HG03097 (cell line): ENCODE results near the gene PFAS.

Experiments
- ATAC-seq: cut with Tn5 transposase; IDR thresholded peaks from one replicate; pipeline ENCODE4 v1.9.1; 2021; ENCODE audit not compliant: unreplicated experiment, low FRiP score

PFAS gene

DNA sequence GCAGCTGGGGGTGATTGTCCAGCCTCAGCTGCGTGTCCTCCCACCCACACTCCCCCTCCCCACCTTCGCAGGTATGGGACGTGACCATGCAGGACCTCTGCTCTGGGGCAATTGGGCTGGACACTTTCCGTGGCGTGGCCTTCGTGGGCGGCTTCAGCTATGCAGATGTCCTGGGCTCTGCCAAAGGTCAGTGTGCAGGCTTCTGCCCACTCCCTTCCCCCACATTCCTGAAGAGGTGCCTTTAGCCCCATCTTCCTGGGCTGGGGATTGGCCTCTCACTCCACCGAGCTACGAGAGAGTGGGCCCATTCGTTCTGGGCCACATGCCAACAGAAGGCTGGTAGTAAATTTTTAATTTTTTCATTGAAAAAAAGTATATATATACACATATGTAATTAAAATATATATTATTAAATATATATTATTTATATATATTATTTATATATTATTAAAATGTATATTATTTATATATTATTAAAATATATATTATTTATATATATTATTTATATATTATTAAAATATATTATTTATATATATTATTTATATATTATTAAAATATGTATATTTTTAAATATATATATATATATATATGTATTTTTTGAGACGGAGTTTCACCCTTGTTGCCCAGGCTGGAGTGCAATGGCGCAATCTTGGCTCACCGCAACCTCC, 18.5 kb downstream of the PFAS start:
- no peak for ATAC-seq

DNA sequence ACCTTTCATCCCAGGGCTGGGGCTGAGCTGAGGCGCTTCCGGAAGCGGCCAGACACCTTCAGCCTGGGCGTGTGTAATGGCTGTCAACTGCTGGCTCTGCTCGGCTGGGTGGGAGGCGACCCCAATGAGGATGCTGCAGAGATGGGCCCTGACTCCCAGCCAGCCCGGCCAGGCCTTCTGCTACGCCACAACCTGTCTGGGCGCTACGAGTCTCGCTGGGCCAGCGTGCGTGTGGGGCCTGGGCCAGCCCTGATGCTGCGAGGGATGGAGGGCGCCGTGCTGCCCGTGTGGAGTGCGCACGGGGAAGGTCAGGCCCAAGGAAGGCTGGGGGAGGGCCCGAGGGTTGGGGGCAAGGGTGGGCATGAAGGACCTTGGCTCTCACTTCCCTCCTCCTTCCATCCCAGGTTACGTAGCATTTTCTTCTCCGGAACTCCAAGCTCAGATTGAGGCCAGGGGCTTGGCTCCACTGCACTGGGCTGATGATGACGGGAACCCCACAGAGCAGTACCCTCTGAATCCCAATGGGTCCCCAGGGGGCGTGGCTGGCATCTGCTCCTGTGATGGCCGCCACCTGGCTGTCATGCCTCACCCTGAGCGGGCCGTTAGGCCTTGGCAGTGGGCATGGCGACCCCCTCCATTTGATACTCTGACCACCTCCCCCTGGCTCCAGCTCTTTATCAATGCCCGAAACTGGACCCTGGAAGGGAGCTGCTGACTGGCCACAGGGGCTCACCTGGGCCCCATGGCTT, 19.6 kb downstream of the PFAS start:
- ATAC-seq = no peak

GRCh38 chr17:8272421-8272820, 23.3 kb downstream of the PFAS start:
- ATAC-seq = no peak

- no peak for ATAC-seq
Observed at GRCh38 chr17:8273884-8274444, 24.9 kb downstream of the PFAS start.

DNA sequence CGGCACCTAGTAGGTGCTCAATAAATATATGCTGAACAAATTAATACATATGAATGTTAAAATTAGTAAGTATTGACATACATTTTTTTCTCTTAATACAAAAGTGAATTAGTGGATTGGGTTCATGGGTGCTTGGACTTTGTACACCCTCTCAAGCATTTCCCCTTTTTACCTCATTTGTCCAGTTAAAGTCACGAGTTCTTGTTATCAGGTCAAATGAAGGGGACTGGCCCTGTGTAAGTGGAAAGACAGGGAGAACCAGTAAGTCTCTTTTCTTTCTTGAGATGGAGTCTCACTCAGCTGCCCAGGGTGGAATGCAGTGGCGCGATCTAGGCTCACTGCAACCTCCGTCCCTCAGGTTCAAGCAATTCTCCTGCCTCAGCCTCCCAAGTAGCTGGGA, 25.7 kb downstream of the PFAS start:
- no peak for ATAC-seq

DNA sequence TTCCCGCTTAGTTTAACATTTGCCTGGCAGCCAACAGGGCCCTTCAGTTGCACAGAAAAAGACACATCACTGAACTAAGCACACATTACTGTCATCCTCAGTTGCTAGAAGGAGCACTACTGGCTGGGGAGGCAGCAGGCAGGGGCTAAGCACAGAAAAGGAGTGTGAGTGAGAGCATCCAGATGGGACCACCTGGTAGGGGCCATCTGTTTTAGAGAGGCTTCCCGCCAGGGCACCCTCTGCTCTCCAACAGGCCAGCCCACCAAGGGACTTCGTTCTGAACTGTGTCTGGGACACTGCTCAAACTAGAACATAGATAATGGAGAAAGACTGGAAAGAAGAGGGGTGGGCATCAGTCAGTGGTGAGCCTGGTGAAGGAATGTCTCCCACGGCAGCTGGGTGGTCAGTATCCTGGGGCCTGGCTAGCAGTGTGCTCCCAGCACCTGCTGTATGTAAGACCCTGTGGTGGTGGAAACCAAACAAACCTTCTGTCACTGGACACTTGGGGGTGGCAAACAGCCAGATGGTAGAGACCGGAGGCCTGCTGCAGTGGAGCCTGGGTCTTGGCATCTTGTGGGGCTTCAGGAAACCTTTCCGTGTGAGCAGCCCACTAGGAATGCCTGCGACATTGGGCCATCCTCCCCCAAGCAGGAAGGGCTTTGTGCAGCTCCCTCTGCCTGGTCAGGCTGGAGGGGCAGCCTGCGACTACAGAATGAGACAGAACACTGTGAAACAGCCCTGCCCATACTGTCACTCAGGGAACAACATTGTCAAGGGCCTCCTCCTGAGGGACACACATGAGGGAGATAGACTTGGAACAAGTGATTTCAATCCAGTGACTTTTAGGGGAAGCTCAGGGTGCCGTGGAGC, 26.6 kb downstream of the PFAS start:
- no peak for ATAC-seq

DNA sequence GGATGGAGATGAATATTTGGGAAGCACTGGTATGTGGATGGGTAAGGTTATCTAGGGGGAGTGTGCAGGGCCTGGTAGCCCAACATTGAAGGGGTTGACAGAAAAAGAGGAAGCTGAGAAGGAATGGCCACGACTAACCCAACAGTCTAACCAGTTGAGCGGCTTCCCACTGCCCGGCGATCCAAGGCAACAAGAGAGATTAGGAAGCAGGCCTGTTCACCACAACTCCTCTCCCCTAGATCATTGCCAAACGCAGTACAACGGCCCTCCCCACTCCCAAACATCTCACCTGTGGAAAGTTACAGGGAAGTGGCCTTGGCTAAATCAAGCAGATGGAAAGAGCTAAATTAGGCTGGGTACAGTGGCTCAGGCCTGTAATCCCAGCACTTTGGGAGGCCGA, 28.2 kb downstream of the PFAS start:
- ATAC-seq = no peak

DNA sequence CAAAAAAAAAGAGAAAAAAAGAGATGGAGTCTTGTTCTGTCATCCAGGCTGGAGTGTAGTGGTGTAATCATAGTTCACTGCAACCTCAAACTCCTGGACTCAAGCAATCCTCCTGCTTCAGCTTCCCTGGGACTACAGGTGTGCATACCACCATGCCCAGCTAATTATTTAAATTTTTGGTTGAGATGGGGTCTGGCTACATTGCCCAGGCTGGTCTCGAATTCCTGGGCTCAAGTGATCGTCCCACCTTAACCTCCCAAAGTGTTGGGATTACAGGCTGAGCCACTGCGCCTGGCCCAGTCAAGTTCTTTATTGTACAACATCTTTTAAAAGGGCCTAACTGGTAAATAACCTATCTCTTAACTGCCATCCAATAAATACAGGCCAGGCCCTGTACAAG, 33.3 kb downstream of the PFAS start:
- no peak for ATAC-seq

DNA sequence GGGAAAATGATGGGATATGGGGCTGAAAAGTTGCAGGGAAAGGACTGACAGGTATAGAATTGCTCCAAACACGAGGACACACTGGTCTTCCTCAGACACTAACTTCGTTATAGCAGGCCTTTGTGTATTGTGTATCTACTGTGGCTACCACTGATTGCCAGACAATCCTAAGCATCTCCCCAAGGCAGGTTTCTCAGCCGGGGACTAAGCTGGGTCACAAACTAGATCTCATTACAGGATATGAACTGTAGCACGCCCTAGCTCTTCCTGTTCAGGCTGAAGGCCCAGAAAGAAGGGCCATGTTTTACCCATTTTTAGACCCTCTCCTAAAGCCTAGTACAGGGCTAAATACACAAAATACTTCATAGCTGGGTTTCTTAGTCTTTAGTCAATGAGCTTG, 34.3 kb downstream of the PFAS start:
- ATAC-seq = no peak

GRCh38 chr17:8284126-8284525, 35.0 kb downstream of the PFAS start:
- ATAC-seq = no peak

DNA sequence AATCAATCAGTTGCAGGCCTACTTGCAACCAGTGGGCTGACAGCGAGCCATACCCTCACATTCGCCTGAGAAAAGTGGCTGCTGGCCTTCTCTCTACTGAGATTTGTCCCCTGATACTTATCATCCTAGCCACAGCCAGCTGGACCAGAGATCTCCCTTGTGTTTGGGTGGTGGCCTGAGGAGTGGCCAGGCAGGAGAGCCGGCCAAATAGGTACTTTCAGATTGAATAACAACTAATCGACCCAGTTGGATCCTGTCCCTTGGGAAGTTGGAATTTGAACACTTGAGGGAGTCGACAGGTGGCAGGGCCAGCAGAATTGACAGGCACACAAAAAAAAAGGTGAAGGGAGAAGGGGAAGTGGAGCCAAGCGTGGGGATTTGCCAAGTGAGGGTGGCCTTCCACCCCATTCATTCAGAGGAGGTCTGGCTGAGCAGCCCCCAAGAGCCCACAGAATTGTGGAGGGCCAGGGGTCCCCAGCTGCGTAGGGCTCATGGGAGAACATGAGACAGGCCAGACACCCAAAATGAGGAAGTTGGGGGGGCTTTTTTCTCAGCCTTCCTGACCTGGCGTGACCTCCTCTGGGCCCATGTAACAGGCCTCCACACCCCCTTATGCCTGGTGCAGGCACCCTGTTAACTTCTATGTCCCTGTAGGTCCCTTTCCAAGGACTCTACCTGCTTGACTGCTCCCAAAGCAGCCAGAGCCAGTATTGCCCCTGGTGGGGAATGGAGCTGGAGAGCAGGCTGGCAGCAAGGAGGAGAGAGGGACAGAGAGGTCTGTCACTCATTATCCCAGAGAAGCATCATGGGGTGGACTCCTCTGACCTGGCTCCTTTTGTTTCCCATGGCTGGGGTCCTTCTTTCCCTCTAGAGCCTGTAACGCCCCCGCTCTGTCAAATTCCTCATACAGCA, 36.4 kb downstream of the PFAS start:
- ATAC-seq = no peak

DNA sequence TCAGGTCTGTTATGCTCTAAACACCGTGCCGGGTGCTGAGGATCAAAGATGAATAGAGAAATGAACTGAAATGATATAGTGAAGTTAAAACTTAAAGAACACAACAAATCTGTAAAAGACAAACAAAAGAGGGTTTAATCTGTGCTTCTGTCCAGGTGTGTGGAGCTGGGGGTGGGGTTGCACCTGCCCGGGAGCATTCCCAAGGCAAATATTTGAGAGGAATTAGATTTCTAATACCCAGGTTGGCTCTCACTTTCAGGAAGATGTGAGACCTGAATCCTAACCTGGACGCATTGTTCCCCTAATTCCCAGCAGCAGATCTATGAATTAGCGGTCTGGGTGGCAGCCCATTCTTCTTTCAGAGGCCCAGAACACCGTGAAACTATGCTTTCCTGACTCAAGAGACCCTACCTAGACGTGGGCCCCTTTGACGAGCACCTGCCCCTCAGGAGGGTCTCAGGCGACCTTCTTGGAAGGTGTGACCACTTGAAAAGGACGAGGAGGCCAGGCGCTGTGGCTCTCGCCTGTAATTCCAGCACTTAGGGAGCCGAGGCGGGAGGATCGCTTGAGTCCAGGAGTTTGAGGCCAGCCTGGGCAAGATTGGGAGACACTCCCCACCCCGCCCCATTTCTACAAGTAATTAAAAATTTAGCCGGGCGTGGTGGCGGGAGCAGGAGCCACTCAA, 38.7 kb downstream of the PFAS start:
- ATAC-seq = no peak

DNA sequence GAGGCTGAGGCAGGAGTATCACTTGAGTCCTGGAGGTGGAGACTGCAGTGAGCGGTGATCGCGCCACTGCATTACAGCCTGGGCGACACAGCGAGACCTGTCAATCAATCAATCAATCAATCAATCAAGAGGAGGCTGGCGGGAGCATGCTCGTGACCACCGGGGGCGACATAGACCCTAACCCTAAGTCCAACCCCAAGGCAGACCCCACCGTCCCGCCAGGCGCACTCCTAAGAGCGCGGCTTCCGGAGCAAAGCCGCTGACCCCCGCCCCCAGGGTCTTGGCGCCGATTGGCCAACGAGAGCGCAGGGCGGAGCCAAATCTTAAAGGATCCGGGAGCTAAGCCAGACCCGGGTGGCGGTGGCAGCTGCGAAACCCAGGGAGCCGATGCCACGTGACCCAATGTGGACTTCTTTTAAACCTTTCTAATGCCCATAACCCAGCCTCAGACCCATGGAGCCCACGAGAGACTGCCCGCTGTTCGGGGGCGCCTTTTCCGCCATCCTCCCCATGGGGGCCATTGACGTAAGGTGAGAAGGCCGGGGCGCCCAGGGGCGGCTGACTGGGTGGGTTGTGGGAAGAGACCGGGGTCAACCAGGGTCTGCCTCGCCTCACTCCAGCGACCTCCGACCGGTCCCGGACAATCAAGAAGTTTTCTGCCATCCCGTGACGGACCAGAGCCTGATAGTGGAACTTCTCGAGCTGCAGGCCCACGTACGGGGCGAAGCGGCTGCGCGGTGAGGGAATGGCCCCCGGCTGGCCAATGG, 39.4 kb downstream of the PFAS start, which contains the start of gene RANGRF:
Gene RANGRF (plus strand): TSS at position 335 of the 767 bp plus-strand sequence. CDS start 119 bp downstream, at position 454.
- peak; percentile 71 for ATAC-seq

GRCh38 chr17:8289103-8289397, 40.0 kb downstream of the PFAS start:
- no peak for ATAC-seq

DNA sequence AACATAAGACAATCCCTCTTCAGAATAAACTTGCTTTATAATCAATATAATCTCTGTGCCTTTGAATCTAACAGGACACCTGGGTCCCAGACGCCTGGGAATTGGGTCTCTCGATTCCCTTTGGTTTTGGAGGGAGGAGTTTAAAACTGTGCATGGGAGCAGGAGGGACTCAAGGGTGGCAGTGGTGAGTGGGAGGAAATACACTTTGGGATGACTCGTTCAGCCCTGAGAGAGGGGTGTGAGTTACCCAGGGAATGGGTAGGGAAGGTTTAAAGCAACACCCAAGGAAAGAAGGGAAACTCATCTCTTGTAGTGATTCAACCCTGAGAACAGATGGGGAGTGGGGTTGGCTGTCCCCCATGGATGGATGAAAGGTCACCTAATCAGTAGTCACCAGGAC, 41.0 kb downstream of the PFAS start:
- no peak for ATAC-seq

- no peak for ATAC-seq
Observed at GRCh38 chr17:8292639-8293395, 43.7 kb downstream of the PFAS start.

- ATAC-seq = no peak
Observed at GRCh38 chr17:8294361-8294760, 45.3 kb downstream of the PFAS start.

- ATAC-seq = no peak
Observed at GRCh38 chr17:8294814-8295316, 45.8 kb downstream of the PFAS start.
